Loucy (cell line): ENCODE results near the gene KIAA1328.

Experiments used
- H2AFZ ChIP-seq: fragments of 200-600 bp; sonication (generic); 2 replicates; pipeline ENCODE4 v1.6.0; 2016; ENCODE audit warnings: antibody characterized with exemption, mild to moderate bottlenecking, low read length, moderate library complexity
- H3F3A ChIP-seq: fragments of 200-600 bp; 2 replicates; pipeline ENCODE4 v1.6.0; 2016; ENCODE audit warnings: antibody characterized with exemption, low read depth, mild to moderate bottlenecking
- H3K27me3 ChIP-seq: fragments of 200-600 bp; sonication (generic); 2 replicates; pipeline ENCODE4 v1.6.1; 2014; ENCODE audit warnings: low read length, mild to moderate bottlenecking; ENCODE audit not compliant: insufficient read depth, poor library complexity, severe bottlenecking
- H3K36me3 ChIP-seq: fragments of 200-600 bp; sonication (generic); 2 replicates; pipeline ENCODE4 v1.6.1; 2016; ENCODE audit warnings: low read length; ENCODE audit not compliant: insufficient read depth
- H3K4me1 ChIP-seq: fragments of 200-600 bp; sonication (generic); 2 replicates; pipeline ENCODE4 v1.5.1; 2014; ENCODE audit warnings: low read length, mild to moderate bottlenecking; ENCODE audit not compliant: insufficient read depth, poor library complexity, severe bottlenecking
- H3K4me2 ChIP-seq: fragments of 200-600 bp; sonication (generic); 2 replicates; pipeline ENCODE4 v1.6.0; 2014; ENCODE audit warnings: antibody characterized with exemption, low read length, low read depth, mild to moderate bottlenecking; ENCODE audit not compliant: poor library complexity, severe bottlenecking
- H3K4me3 ChIP-seq: fragments of 200-600 bp; sonication (generic); 2 replicates; pipeline ENCODE4 v1.5.1; 2014; ENCODE audit warnings: low read length, mild to moderate bottlenecking, mixed read lengths; ENCODE audit not compliant: poor library complexity, severe bottlenecking
- H3K79me2 ChIP-seq: fragments of 200-600 bp; sonication (generic); 2 replicates; pipeline ENCODE4 v1.6.1; 2014; ENCODE audit warnings: low read length; ENCODE audit not compliant: insufficient read depth
- H3K9ac ChIP-seq: fragments of 200-600 bp; sonication (generic); 2 replicates; pipeline ENCODE4 v1.6.0; 2014; ENCODE audit warnings: mild to moderate bottlenecking, low read depth, low read length, moderate library complexity; ENCODE audit not compliant: poor library complexity, severe bottlenecking
- H3K9me2 ChIP-seq: fragments of 200-600 bp; sonication (generic); replicated peaks from 2 replicates; pipeline ENCODE4 v1.6.1; 2016; ENCODE audit warnings: low read depth, low read length, mixed read lengths
- H3K9me3 ChIP-seq: fragments of 200-600 bp; sonication (generic); 2 replicates; pipeline ENCODE4 v1.6.1; 2014; ENCODE audit warnings: mild to moderate bottlenecking, antibody characterized with exemption, low read length, low read depth; ENCODE audit not compliant: insufficient read depth
- H4K20me1 ChIP-seq: fragments of 200-600 bp; sonication (generic); 2 replicates; pipeline ENCODE4 v1.6.0; 2014; ENCODE audit warnings: antibody characterized with exemption, low read length, mild to moderate bottlenecking; ENCODE audit not compliant: insufficient read depth, poor library complexity, severe bottlenecking
- EZH2phosphoT487 ChIP-seq: fragments of 200-600 bp; IDR thresholded peaks from 2 replicates; pipeline ENCODE4 v1.6.1; 2018; ENCODE audit warnings: antibody characterized with exemption, mild to moderate bottlenecking, moderate library complexity, borderline replicate concordance
- TF ChIP-seq, protein P1 (sequence below): fragments of 200-600 bp; sonication (generic); conservative IDR thresholded peaks from 2 replicates; pipeline ENCODE4 v1.5.1; 2014; ENCODE audit warnings: mild to moderate bottlenecking, antibody characterized with exemption, low read length

The KIAA1328 gene

DNA sequence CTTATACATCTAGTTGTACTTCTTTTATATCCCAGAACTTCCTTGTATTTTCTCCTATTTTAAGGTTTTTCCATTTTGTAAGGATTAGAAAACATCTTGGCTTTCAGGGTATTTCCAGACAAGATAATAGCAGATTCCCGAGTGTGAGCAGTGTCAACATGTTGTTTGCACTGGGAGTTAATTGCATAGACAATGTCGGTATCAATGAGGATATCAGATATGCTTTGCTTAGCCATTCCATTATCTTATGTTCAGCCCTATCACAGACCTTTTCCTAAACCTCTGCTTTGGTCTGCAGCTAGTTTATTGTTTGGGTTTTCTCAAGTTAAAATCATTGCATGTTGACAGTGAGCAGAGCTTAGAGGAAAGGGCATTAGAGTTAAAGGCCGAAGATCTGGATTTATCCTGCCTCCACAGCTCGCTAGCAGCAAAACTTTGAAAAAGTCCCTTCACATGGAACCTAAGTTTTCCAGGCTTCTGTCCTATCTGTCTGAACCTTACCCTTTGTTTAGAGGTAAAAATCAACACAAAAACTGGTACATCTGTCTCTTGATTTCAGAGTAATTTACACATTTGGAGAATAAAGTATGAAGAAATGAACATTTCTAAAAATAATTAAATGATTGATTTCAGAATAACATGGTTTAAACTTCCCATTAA, 355.4 kb downstream of the KIAA1328 start:
- Histone ChIP-seq H4K20me1 (no peaks in the 10 kb centered on the region), H3K4me2 (no peak overlapping the region), H3K36me3 (no peaks in the 10 kb centered on the region), H3K4me1 (no peaks in the 10 kb centered on the region), H2AFZ (no peak overlapping the region), H3F3A (no peaks in the 10 kb centered on the region), H3K79me2 (no peaks in the 10 kb centered on the region), H3K9ac (no peak overlapping the region), H3K4me3 (no peak overlapping the region), H3K9me3 (no peaks in the 10 kb centered on the region), H3K27me3 (no peaks in the 10 kb centered on the region), H3K9me2 (no peaks in the 10 kb centered on the region)
- no peak for TF ChIP-seq EZH2phosphoT487

DNA sequence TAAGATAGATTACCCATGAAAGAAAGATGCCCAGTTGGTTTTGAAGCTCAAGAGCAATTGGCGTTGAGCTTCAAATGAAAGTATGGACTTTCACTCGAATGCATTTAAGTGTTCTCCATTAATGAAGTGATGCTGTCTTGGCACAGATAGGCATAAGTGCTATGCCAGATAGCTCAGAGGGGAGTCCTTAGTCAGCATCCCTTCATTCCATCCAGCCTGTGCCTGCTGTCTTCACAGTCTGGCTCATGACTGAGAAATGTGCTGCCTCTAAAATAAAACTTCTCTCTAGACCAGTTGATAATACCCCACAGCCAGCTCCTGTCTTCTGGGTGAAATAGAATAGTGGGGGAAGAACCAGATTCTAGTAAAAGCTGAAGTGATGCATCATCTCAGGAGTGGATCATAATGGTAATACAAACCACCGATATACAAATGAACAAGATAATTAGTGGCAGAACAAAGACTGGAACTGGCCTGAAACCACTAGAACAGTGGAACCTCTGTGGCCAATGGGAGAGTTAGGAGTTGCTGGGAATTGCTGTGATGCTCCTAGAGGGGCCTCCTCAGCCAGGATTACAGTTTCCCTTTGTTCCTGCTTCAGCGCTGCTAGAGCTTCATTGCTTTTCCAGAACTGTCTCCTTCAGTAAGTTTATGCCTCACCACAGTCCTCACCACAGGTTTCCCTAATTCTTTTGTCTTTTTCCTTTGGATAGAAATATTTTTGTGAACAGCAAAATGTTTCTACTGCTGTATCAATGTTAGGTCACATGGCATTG, 359.3 kb downstream of the KIAA1328 start:
- Histone ChIP-seq H2AFZ (no peak overlapping the region), H3K4me3 (no peak overlapping the region), H3K79me2 (no peaks in the 10 kb centered on the region), H3K27me3 (no peaks in the 10 kb centered on the region), H3K9ac (no peak overlapping the region), H3K36me3 (no peaks in the 10 kb centered on the region), H3K4me1 (no peaks in the 10 kb centered on the region), H3K9me3 (no peaks in the 10 kb centered on the region), H3F3A (no peaks in the 10 kb centered on the region), H3K9me2 (no peaks in the 10 kb centered on the region), H3K4me2 (no peak overlapping the region), H4K20me1 (no peaks in the 10 kb centered on the region)
- TF ChIP-seq, protein P1, sequence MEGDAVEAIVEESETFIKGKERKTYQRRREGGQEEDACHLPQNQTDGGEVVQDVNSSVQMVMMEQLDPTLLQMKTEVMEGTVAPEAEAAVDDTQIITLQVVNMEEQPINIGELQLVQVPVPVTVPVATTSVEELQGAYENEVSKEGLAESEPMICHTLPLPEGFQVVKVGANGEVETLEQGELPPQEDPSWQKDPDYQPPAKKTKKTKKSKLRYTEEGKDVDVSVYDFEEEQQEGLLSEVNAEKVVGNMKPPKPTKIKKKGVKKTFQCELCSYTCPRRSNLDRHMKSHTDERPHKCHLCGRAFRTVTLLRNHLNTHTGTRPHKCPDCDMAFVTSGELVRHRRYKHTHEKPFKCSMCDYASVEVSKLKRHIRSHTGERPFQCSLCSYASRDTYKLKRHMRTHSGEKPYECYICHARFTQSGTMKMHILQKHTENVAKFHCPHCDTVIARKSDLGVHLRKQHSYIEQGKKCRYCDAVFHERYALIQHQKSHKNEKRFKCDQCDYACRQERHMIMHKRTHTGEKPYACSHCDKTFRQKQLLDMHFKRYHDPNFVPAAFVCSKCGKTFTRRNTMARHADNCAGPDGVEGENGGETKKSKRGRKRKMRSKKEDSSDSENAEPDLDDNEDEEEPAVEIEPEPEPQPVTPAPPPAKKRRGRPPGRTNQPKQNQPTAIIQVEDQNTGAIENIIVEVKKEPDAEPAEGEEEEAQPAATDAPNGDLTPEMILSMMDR = no peak
- TF ChIP-seq EZH2phosphoT487 = no peak

DNA sequence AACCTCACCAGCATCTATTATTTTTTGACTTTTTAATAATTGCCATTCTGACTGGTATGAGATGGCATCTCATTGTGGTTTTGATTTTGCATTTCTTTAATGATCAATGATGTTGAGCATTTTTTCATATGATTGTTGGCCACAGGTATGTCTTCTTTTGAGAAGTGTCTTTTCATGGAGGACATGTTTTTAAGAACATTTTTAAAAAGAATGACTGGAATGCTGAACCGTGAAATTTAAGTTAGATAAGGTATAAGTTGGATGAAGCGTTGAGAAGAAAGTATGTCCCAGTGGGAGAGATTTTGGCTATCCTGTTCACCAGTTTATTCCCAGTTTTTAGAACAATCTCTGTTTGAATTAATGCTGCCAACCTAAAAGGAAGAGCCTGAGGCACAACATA, 370.8 kb downstream of the KIAA1328 start:
- no peak for TF ChIP-seq EZH2phosphoT487
- TF ChIP-seq, protein P1 = no peak

More for the DNA sequence above, 370.8 kb downstream of the KIAA1328 start:
- H3K9ac ChIP-seq = no peak overlapping the region
- no peak overlapping the region for H3K4me3 ChIP-seq
- H3K9me2 ChIP-seq = no peaks in the 10 kb centered on the region
- no peaks in the 10 kb centered on the region for H3K79me2 ChIP-seq
- no peaks in the 10 kb centered on the region for H4K20me1 ChIP-seq
- H3K36me3 ChIP-seq = no peaks in the 10 kb centered on the region
- H3F3A ChIP-seq = no peaks in the 10 kb centered on the region
- no peaks in the 10 kb centered on the region for H3K9me3 ChIP-seq
- H3K4me2 ChIP-seq = no peak overlapping the region
- no peaks in the 10 kb centered on the region for H3K27me3 ChIP-seq
- no peak overlapping the region for H2AFZ ChIP-seq
- no peaks in the 10 kb centered on the region for H3K4me1 ChIP-seq
